DOHH2 (cell line): ENCODE data around the gene NOS3.

ENCODE experiments used
- CTCF ChIP-seq: fragments of 200-600 bp; sonication (generic); IDR thresholded peaks from one replicate; pipeline ENCODE4 v1.5.1; 2014; ENCODE audit warnings: antibody characterized with exemption, mild to moderate bottlenecking, low read depth, low read length; ENCODE audit not compliant: poor library complexity, severe bottlenecking
- EZH2phosphoT487 ChIP-seq: fragments of 200-600 bp; sonication (generic); IDR thresholded peaks from 2 replicates; pipeline ENCODE4 v1.6.1; 2017; ENCODE audit warnings: borderline replicate concordance, mild to moderate bottlenecking, antibody characterized with exemption, low read length, moderate library complexity, mixed read lengths

- TF ChIP-seq CTCF (no peak), EZH2phosphoT487 (no peak)
These were observed 23.5 kb upstream of the NOS3 start for GRCh38 chr7:150967349-150967748.
